ENCODE results near the gene GNG13. TPM values are rescaled to one million over a fixed set of nuclear protein-coding genes. Genes with fewer than 3 reads are reported as not detected.

The GNG13 gene
- total and polyA plus RNA-seq, 2 donors (not counting 3 experiments of a cell fraction or from before 2014, with no cell fraction given), result not detected

- POLR2A ChIA-PET, result no interaction called here
- Histone ChIP-seq H3K9me1 (replicated peaks; ENCODE audit: control insufficient read depth, extremely low read depth, insufficient read depth, low read length) (no peaks in the 10 kb centered on the region), H4K20me1 (replicated peaks; ENCODE audit: control insufficient read depth, extremely low read depth, insufficient read depth, low read length) (no peaks in the 10 kb centered on the region), H3K4me1 (ENCODE audit: control insufficient read depth, extremely low read depth, insufficient read depth, low read length) (no peaks in the 10 kb centered on the region), H3K79me2 (ENCODE audit: control insufficient read depth, insufficient read depth, low read length) (no peaks in the 10 kb centered on the region), H3K36me3 (ENCODE audit: control insufficient read depth in 2 of 2, extremely low read depth in 1 of 2, insufficient read depth in 2 of 2, low read length in 2 of 2) (no peaks in the 10 kb centered on the region), H3K4me3 (replicated peaks in 1 of 3; ENCODE audit: insufficient read depth in 1 of 3, low read depth in 1 of 3, low read length in 3 of 3) (no peak overlapping the region), H3K27me3 (ENCODE audit: control insufficient read depth in 2 of 2, insufficient read depth in 2 of 2, low read length in 2 of 2) (no peaks in the 10 kb centered on the region), H3K4me2 (ENCODE audit: insufficient read depth, low read length) (no peak overlapping the region), H2AFZ (ENCODE audit: low read depth, low read length) (no peak overlapping the region), H3K9ac (replicated peaks; ENCODE audit: extremely low read depth, insufficient read depth, low read length) (no peak overlapping the region), H3K9me3 (replicated peaks; ENCODE audit: control insufficient read depth, insufficient read depth, low read length) (no peaks in the 10 kb centered on the region), H3K27ac (ENCODE audit: insufficient read depth, low read depth, low read length) (no peak overlapping the region)
- BruUV-seq (replicated peaks), result no TSS peak
- dilution Hi-C loops (cut with MboI; ENCODE audit: extremely low pct_ligation_motif_present, low sequenced_read_pairs), result no loop called here
- intact Hi-C loops (cut with micrococcal nuclease), result no loop called here
- DNase-seq (ENCODE audit: low read depth, low spot score) (no peak), FAIRE-seq (no peak)
- CTCF ChIA-PET, result no interaction called here
- TF ChIP-seq CTCF (IDR thresholded peaks at IDR 0.05; ENCODE audit: extremely low read depth in 1 of 2, insufficient read depth in 1 of 2, low read depth in 1 of 2, low read length in 2 of 2) (no peak), GATA2 (IDR thresholded peaks at IDR 0.05; ENCODE audit: insufficient read depth, insufficient read length, low read depth, low read length) (no peak), POLR2A (IDR thresholded peaks at IDR 0.05; ENCODE audit: low read depth, low read length) (no peak), MYC (IDR thresholded peaks at IDR 0.05; ENCODE audit: low read depth, low read length) (no peak), JUN (IDR thresholded peaks at IDR 0.05; ENCODE audit: borderline replicate concordance, insufficient read depth, insufficient read length, low read depth) (no peak)
Measured at GRCh38 chr16:775236-775796, 25.2 kb downstream of the GNG13 start.
